ENCODE results near the gene ARHGAP32.

DNA sequence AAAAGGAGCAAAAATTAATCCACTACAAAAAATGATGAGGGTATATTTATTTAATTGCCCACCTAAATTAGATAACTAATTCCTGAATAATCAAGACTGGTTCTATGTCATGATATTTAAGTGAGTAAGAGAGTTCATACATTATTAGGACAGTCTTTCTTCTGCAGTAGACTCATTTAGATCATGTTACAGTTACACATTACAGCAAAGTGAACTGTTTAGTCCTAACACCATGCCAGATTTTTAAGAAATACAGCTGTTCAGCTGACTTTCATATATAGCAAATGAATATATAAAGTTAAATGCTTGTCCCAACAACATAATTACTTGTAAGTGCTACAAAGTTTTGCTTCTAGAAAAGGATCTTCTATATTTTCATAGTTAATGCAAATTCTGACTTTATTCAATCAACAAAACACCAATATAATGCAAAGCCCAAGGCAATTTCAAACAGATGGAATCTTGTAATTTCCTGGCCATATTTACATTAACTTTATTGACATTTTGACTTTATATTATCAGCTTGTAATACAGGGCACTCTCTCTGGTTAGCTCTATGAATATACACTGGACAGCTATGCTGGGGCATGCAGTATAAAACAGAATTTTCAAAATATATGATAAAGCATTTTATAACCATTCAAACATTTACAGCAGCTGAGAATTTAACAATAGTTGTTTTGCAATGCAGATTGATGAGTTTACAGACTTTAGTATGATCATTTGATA is 203.7 kb downstream of the ARHGAP32 start:
- TF ChIP-seq, protein P1, sequence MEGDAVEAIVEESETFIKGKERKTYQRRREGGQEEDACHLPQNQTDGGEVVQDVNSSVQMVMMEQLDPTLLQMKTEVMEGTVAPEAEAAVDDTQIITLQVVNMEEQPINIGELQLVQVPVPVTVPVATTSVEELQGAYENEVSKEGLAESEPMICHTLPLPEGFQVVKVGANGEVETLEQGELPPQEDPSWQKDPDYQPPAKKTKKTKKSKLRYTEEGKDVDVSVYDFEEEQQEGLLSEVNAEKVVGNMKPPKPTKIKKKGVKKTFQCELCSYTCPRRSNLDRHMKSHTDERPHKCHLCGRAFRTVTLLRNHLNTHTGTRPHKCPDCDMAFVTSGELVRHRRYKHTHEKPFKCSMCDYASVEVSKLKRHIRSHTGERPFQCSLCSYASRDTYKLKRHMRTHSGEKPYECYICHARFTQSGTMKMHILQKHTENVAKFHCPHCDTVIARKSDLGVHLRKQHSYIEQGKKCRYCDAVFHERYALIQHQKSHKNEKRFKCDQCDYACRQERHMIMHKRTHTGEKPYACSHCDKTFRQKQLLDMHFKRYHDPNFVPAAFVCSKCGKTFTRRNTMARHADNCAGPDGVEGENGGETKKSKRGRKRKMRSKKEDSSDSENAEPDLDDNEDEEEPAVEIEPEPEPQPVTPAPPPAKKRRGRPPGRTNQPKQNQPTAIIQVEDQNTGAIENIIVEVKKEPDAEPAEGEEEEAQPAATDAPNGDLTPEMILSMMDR (IDR thresholded peaks at IDR 0.05; ENCODE audit: low read depth, low read length, poor library complexity, severe bottlenecking), result no peak
- no peak for TF ChIP-seq EZH2phosphoT487 (IDR thresholded peaks at IDR 0.05; ENCODE audit: borderline replicate concordance, low read length)

Data from DOHH2 (cell line).